H1 (cell line): ENCODE results near the gene GBA2. TPM values are rescaled to one million over a fixed set of nuclear protein-coding genes. Genes with fewer than 3 reads are reported as not detected.

Experiments
- CTCF ChIA-PET: fragments of 300-600 bp; sonication (Branson Sonifier 250); formaldehyde crosslinking; loops from one replicate; lab custom pipeline; 2021; ENCODE audit not compliant: partially characterized antibody; lab: Charles Lee
- POLR2A ChIA-PET: fragments of 300-600 bp; sonication (Branson Sonifier 250); formaldehyde crosslinking; loops from one replicate; lab custom pipeline; 2021; ENCODE audit warnings: inconsistent platforms; ENCODE audit not compliant: partially characterized antibody; lab: Charles Lee
- DNase-seq, 2 experiments: peaks; one replicate each; pipeline versions ENCODE4 v3.0.0 to v3.0.0-alpha.2; 2010 to 2022; ENCODE audit warnings: low spot score in 2 of 2, low read depth in 1 of 2, mixed read lengths in 1 of 2
- FAIRE-seq: peaks from 2 replicates; lab custom pipeline; 2011; peaks lifted over from hg19 to GRCh38; lab: Jason Lieb, UNC
- H2AFZ ChIP-seq: 2 replicates; pipeline ENCODE4 v1.8.1; 2012; ENCODE audit warnings: low read length, inconsistent platforms
- H2AK5ac ChIP-seq: 2 replicates; pipeline ENCODE4 v1.6.1; 2013; ENCODE audit warnings: low read depth, low read length
- H2BK120ac ChIP-seq: replicated peaks from 2 replicates; pipeline ENCODE3; 2013; ENCODE audit warnings: low read depth, low read length, inconsistent platforms
- H2BK12ac ChIP-seq: 2 replicates; pipeline ENCODE4 v1.6.1; 2013; ENCODE audit warnings: low read depth, low read length
- H2BK15ac ChIP-seq: 2 replicates; pipeline ENCODE4 v1.6.1; 2013; ENCODE audit warnings: low read length
- H2BK20ac ChIP-seq: 2 replicates; pipeline ENCODE4 v1.6.1; 2013; ENCODE audit warnings: low read length
- H2BK5ac ChIP-seq: 2 replicates; pipeline ENCODE4 v1.6.1; 2013; ENCODE audit warnings: low read depth, low read length
- H3K14ac ChIP-seq: 2 replicates; pipeline ENCODE4 v1.6.1; 2013; ENCODE audit warnings: inconsistent platforms; ENCODE audit not compliant: insufficient read length
- H3K18ac ChIP-seq: 2 replicates; pipeline ENCODE4 v1.6.1; 2013; ENCODE audit warnings: low read length; ENCODE audit errors: extremely low read depth
- H3K23ac ChIP-seq: 2 replicates; pipeline ENCODE4 v1.6.1; 2013; ENCODE audit warnings: inconsistent platforms; ENCODE audit not compliant: insufficient read length
- H3K23me2 ChIP-seq: 2 replicates; pipeline ENCODE4 v1.6.1; 2013; ENCODE audit warnings: low read depth, low read length
- H3K27ac ChIP-seq: 2 replicates; pipeline ENCODE4 v1.6.1; 2011; ENCODE audit warnings: low read depth, low read length, inconsistent platforms
- H3K27me3 ChIP-seq, 4 experiments: replicated peaks in 1 of 4; 1 replicate in 1 of 4; 2 replicates in 3 of 4; pipeline versions ENCODE4 v1.6.1 to v1.8.1; 2011 to 2013; ENCODE audit warnings: low read length in 3 of 4, mild to moderate bottlenecking in 3 of 4, inconsistent platforms in 2 of 4, mixed read lengths in 2 of 4, moderate library complexity in 1 of 4; ENCODE audit not compliant: control insufficient read depth in 3 of 4, insufficient read depth in 3 of 4; ENCODE audit errors: extremely low read depth in 1 of 4
- H3K36me3 ChIP-seq, 4 experiments: 2 replicates each; pipeline versions ENCODE4 v1.6.1 to v1.8.1; 2011 to 2013; ENCODE audit warnings: mild to moderate bottlenecking in 4 of 4, low read length in 3 of 4, moderate library complexity in 2 of 4, control low read depth in 1 of 4, inconsistent platforms in 1 of 4; ENCODE audit not compliant: insufficient read depth in 4 of 4, control insufficient read depth in 2 of 4
- H3K4ac ChIP-seq: replicated peaks from 2 replicates; pipeline ENCODE3; 2013; ENCODE audit warnings: low read length, low read depth, mixed read lengths, inconsistent platforms; ENCODE audit not compliant: insufficient read length
- H3K4me1 ChIP-seq, 4 experiments: replicated peaks in 1 of 4; 1 replicate in 1 of 4; 2 replicates in 3 of 4; pipeline versions ENCODE4 v1.6.1 to v1.8.1; 2011 to 2013; ENCODE audit warnings: low read length in 3 of 4, inconsistent platforms in 2 of 4, mixed read lengths in 1 of 4; ENCODE audit not compliant: insufficient read depth in 4 of 4, control insufficient read depth in 3 of 4
- H3K4me2 ChIP-seq, 2 experiments: 2 replicates each; pipeline versions ENCODE4 v1.6.1 to v1.8.1; 2011 to 2013; ENCODE audit warnings: low read depth in 2 of 2, low read length in 2 of 2, control low read depth in 1 of 2, inconsistent platforms in 1 of 2, mild to moderate bottlenecking in 1 of 2; ENCODE audit not compliant: insufficient read depth in 1 of 2
- H3K4me3 ChIP-seq, 4 experiments: fragments of 200-600, 300-600 bp in 1 of 4; sonication (generic), shearing (Covaris generic), sonication (Bioruptor Twin) in 1 of 4; 2 replicates each; pipeline versions ENCODE4 v1.5.1 to v1.8.1; 2011 to 2016; ENCODE audit warnings: low read length in 4 of 4, low read depth in 3 of 4, control low read depth in 2 of 4, inconsistent platforms in 2 of 4, mild to moderate bottlenecking in 2 of 4, mixed read lengths in 1 of 4, moderate library complexity in 1 of 4; ENCODE audit not compliant: insufficient read depth in 2 of 4; ENCODE audit errors: extremely low read depth in 1 of 4
- H3K56ac ChIP-seq: replicated peaks from 2 replicates; pipeline ENCODE3; 2013; ENCODE audit warnings: low read depth, mild to moderate bottlenecking, mixed read lengths, low read length, inconsistent platforms; ENCODE audit not compliant: insufficient read length
- H3K79me1 ChIP-seq: 2 replicates; pipeline ENCODE4 v1.6.1; 2013; ENCODE audit warnings: low read depth, low read length, control low read depth
- H3K79me2 ChIP-seq, 2 experiments: 2 replicates each; pipeline versions ENCODE4 v1.6.1 to v1.8.1; 2012 to 2013; ENCODE audit warnings: low read length in 2 of 2, mild to moderate bottlenecking in 2 of 2, inconsistent platforms in 1 of 2; ENCODE audit not compliant: insufficient read depth in 2 of 2, control insufficient read depth in 1 of 2
- H3K9ac ChIP-seq, 4 experiments: replicated peaks in 1 of 4; 1 replicate in 1 of 4; 2 replicates in 3 of 4; pipeline versions ENCODE4 v1.6.1 to v1.8.1; 2011 to 2013; ENCODE audit warnings: low read depth in 3 of 4, low read length in 3 of 4, control low read depth in 2 of 4, mild to moderate bottlenecking in 2 of 4, moderate library complexity in 2 of 4, inconsistent platforms in 1 of 4; ENCODE audit errors: extremely low read depth in 1 of 4
- H3K9me3 ChIP-seq, 2 experiments: 2 replicates each; pipeline versions ENCODE4 v1.6.1 to v1.8.1; 2012 to 2013; ENCODE audit warnings: mild to moderate bottlenecking in 2 of 2, moderate library complexity in 2 of 2, control low read depth in 1 of 2, inconsistent platforms in 1 of 2, low read depth in 1 of 2, low read length in 1 of 2, mixed read lengths in 1 of 2; ENCODE audit not compliant: insufficient read depth in 2 of 2
- H4K20me1 ChIP-seq, 2 experiments: replicated peaks in 1 of 2; 2 replicates each; pipeline versions ENCODE3 to v1.8.1; 2011 to 2013; ENCODE audit warnings: inconsistent platforms in 2 of 2, low read length in 2 of 2, mild to moderate bottlenecking in 1 of 2; ENCODE audit not compliant: insufficient read depth in 2 of 2, control insufficient read depth in 1 of 2
- H4K5ac ChIP-seq: 2 replicates; pipeline ENCODE4 v1.6.1; 2013; ENCODE audit warnings: low read length, low read depth, mixed read lengths, inconsistent platforms; ENCODE audit not compliant: insufficient read length
- H4K8ac ChIP-seq: 2 replicates; pipeline ENCODE4 v1.8.0; 2013; ENCODE audit warnings: mild to moderate bottlenecking, moderate library complexity, low read length, inconsistent platforms; ENCODE audit not compliant: insufficient read depth; ENCODE audit errors: extremely low read depth
- H4K91ac ChIP-seq: replicated peaks from 2 replicates; pipeline ENCODE3; 2013; ENCODE audit warnings: low read length, mixed read lengths, inconsistent platforms; ENCODE audit not compliant: insufficient read length
- CREB1 ChIP-seq: IDR thresholded peaks from 2 replicates; pipeline ENCODE4 v1.6.1; 2012; ENCODE audit warnings: inconsistent platforms
- CTCF ChIP-seq, 3 experiments: IDR thresholded peaks; 1 replicate in 2 of 3; 2 replicates in 1 of 3; pipeline versions ENCODE4 v1.5.1 to v1.6.1; 2011; ENCODE audit warnings: low read length in 3 of 3, mild to moderate bottlenecking in 3 of 3, inconsistent platforms in 2 of 3, low read depth in 1 of 3, moderate library complexity in 1 of 3; ENCODE audit not compliant: insufficient read depth in 1 of 3; ENCODE audit errors: control extremely low read depth in 1 of 3
- E2F6 ChIP-seq: IDR thresholded peaks from 2 replicates; pipeline ENCODE4 v1.6.1; 2012; ENCODE audit warnings: inconsistent platforms
- MAX ChIP-seq: IDR thresholded peaks from 2 replicates; pipeline ENCODE4 v1.6.1; 2012; ENCODE audit warnings: inconsistent platforms
- PHF8 ChIP-seq: fragments of 200-600 bp; sonication (generic); conservative IDR thresholded peaks from 2 replicates; pipeline ENCODE4 v1.7.1; 2012; ENCODE audit warnings: low read depth, mild to moderate bottlenecking, inconsistent platforms, low read length, moderate library complexity
- SIRT6 ChIP-seq: IDR thresholded peaks from one replicate; pipeline ENCODE4 v1.7.1; 2012; ENCODE audit warnings: low read length, inconsistent platforms
- WGBS, 2 experiments: shearing (Covaris generic) in 1 of 2; methylation state at CpG; one replicate each; pipeline versions ENCODE4 v1.1.6 to v1.1.7; 2013 to 2015; ENCODE audit warnings: low lambda C conversion rate in 2 of 2, mixed read lengths in 2 of 2, inconsistent platforms in 1 of 2, low coverage in 1 of 2, missing lambda C conversion rate in 1 of 2; ENCODE audit not compliant: insufficient replicate concordance in 2 of 2, insufficient coverage in 1 of 2, insufficient read length in 1 of 2; ENCODE audit errors: extremely low coverage in 1 of 2, missing lambda C conversion rate in 1 of 2; 5-methylcytosine and 5-hydroxymethylcytosine counted together
- polyA plus RNA-seq, 7 experiments: library from polyadenylated mRNA; depleted of rRNA in 3 of 7; stranded (reverse) in 5 of 7; unstranded in 2 of 7; fragments of >200 nt in 5 of 7; fragments of 200-250 nt in 2 of 7; gene quantifications; 1 replicate in 5 of 7; 2 replicates in 1 of 7; 4 replicates in 1 of 7; pipeline versions ENCODE4 v1.2.1 to v1.2.3, GENCODE V29; 2011 to 2013; ENCODE audit warnings: missing spikeins in 2 of 7, mixed read lengths in 2 of 7
- total RNA-seq: library from RNA; stranded (reverse); fragmentation: NEBNext Ultra II Directional; extraction: Animal tissue kit (Norgen Biotek cat#: 25700); gene quantifications from 2 replicates; pipeline ENCODE4 v1.2.1, GENCODE V29; 2021

The GBA2 gene
- total and polyA plus RNA-seq, 2 of the 8 experiments (the other 6 are each of a cell fraction or from before 2014, with no cell fraction given) = 64.2 to 71.9 TPM

GRCh38 chr9:35790385-35791296 lies 41.6 kb upstream of the GBA2 start:
- H3K4me1 ChIP-seq = peaks cover 5 to 13% (median 7%) of the 10 kb centered on the region in 4 experiments; a peak in 6 of 7 replicates
- H3K36me3 ChIP-seq = no peaks in the 10 kb centered on the region
- no peak overlapping the region for H3K23ac ChIP-seq
- peak overlapping the region; percentile 81; the same call in 1 of the 2 replicates for H2BK15ac ChIP-seq
- peak overlapping the region; percentile 39 to 65 (median 52); a peak in 7 of 8 replicates for H3K4me3 ChIP-seq
- H3K79me1 ChIP-seq = no peaks in the 10 kb centered on the region
- H3K4ac ChIP-seq = peak overlapping the region; percentile 30
- peak overlapping the region in 2 of 4 experiments; percentile 23 to 34; a peak in 3 of 7 replicates for H3K9ac ChIP-seq
- H3K56ac ChIP-seq = no peak overlapping the region
- H3K27me3 ChIP-seq = peaks cover 0 to 10% (median 0%) of the 10 kb centered on the region in 4 experiments; a peak in 4 of 7 replicates
- peak; percentile 93 for FAIRE-seq
- peak overlapping the region; percentile 70 for H4K5ac ChIP-seq
- no peak overlapping the region for H3K14ac ChIP-seq
- ChIA-PET POLR2A (interaction anchor here (0.6 to 3.9 kb wide), 13 partner anchors 9 to 99 kb away, joined by 3 to 38 read pairs (median 4); partner anchors contain the start of genes CREB3, FAM221B, HINT2 and SPAG8), CTCF (interaction anchor here (0.6 to 4.0 kb wide), 54 partner anchors 8 to 232 kb away, joined by 3 to 67 read pairs (median 5); partner anchors contain the start of genes FAM221B, HINT2, MSMP and SPAG8)
- no peaks in the 10 kb centered on the region for H3K79me2 ChIP-seq
- peak overlapping the region; percentile 46 to 89 for H3K4me2 ChIP-seq
- no peak overlapping the region; the same call in 1 of the 2 replicates for H2BK5ac ChIP-seq
- H2AK5ac ChIP-seq = no peak overlapping the region
- peak overlapping the region; percentile 69 for H2AFZ ChIP-seq
- no peak overlapping the region for H2BK120ac ChIP-seq
- WGBS, 2 experiments = 19% methylated on average over 37 of the region's 37 CpGs; no CpG with 5 or more reads in 1 of the 2 experiments
- peak overlapping the region; percentile 78 for H3K18ac ChIP-seq
- H4K20me1 ChIP-seq = no peaks in the 10 kb centered on the region
- H3K27ac ChIP-seq = no peak overlapping the region
- DNase-seq = peak in 1 of 2 experiments; percentile 78
- H3K23me2 ChIP-seq = peaks cover 5% of the 10 kb centered on the region; the same call in 1 of the 2 replicates
- no peak overlapping the region; the same call in 1 of the 2 replicates for H2BK12ac ChIP-seq
- H3K9me3 ChIP-seq = no peaks in the 10 kb centered on the region
- H4K91ac ChIP-seq = peak overlapping the region; percentile 17
- no peak overlapping the region for H2BK20ac ChIP-seq
- 0 out of 2 replicates have a peak overlapping the region, but pooled peaks have one; percentile 85 for H4K8ac ChIP-seq
- TF ChIP-seq MAX = peak; percentile 58
- TF ChIP-seq CTCF (IDR thresholded peaks at IDR 0.05; ENCODE audit: control extremely low read depth in 1 of 3, insufficient read depth in 1 of 3, low read depth in 1 of 3, low read length in 3 of 3) = peak; percentile 79 to 92 (median 90)
- 0 out of 2 replicates have a peak, but pooled peaks have one; percentile 34 for TF ChIP-seq PHF8
- peak; percentile 34; the same call in 1 of the 2 replicates for TF ChIP-seq E2F6
- TF ChIP-seq CREB1 = no peak
- no peak for TF ChIP-seq SIRT6
